Activated CD4-positive, CD25-positive, alpha-beta regulatory T cell treated with anti-CD3 and anti-CD28 coated beads, Interleukin-2, amount 50 U/mL, for 16 hours (primary cell): ENCODE measurements around the gene SLC1A2.

Experiments used
- DNase-seq: peaks from one replicate; pipeline ENCODE4 v3.0.0-alpha.2; 2020; ENCODE audit warnings: low read depth, low spot score

The SLC1A2 gene

DNA sequence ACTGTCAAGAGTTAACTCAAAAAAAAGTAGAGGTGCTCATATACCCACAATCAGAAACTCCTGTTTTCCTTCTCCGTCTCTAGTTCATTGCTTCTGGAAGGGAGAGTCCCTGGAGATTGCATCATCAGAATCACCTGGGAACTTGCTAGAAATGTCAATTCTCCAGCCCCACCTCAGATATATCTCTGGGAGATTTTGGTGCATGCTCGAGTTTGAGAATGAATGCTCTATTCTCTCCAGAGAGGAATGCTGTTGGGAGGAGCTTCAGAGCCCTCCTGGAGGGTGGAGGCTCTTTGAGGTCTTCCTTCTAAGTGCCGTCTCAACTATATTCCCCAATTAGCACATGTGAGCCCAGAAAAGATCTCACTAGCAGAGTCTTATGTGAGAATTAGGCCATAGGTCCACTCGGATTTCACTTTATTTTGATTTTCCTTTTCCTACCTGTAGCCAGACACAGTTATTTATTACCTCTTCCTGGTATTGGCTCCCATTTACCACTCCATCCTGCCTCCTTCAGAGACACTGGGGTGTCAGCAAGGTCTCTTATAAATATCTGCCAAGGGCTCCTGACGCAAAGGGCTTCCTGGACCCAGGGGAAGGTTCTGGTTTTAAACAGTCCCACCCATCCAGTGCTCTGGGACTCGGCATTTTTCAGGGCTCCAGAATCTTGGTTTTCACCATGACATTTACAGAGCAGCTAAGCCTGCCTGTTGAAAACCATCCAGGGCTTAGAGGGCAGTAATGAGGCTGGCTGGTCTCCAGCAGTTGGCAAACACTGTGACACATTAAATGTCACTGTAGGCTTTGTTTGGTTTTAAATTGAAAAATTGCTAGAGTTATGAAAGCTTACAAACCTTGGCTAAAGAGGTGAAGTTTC is 144.2 kb downstream of the SLC1A2 start:
- no peak for DNase-seq

DNA sequence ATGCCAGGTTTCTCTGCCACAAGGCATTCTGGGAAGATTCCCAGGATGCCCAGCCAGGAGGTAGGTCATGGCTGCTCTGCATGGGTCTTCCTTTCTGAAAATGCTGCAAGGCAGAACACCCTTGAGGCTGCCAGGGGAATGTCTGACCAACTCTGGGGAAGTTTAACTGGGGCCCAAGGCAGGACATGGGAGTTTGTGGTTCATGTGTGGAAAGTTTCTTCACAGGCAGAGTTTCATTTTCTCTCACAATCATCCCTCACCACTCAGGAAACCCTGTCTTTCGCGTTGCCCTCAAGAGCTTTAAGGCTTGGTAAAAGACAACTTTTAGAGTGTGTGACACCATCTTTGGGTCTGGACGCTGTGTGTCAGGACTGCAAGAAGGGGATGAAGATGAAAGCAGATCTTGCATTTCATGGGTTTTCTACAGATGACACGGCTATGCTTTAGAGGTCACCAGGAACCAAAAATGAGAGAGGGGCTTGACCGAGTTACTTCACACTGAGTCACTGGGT is 146.9 kb downstream of the SLC1A2 start:
- peak; percentile 8 for DNase-seq

DNA sequence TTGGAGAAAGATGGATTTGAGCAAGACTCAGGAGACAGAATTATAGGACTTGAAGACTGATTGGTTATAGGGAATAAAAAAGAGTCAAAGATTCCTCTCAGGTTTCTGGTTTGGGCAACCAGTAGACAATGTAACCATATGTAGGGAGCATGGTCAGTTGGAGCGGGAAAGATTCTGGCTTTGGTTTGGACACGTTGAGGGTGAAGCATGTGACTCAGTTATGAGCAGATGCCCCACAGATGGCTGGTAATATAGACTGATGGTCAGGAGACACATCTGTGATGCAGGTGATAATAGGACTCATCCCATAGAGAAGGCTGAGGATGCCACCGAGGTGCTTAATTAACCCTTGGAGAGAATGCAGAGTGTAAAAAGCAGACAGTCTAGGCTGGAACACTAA is 148.3 kb downstream of the SLC1A2 start:
- no peak for DNase-seq

GRCh38 chr11:35270342-35270741 is 149.0 kb downstream of the SLC1A2 start:
- no peak for DNase-seq

DNA sequence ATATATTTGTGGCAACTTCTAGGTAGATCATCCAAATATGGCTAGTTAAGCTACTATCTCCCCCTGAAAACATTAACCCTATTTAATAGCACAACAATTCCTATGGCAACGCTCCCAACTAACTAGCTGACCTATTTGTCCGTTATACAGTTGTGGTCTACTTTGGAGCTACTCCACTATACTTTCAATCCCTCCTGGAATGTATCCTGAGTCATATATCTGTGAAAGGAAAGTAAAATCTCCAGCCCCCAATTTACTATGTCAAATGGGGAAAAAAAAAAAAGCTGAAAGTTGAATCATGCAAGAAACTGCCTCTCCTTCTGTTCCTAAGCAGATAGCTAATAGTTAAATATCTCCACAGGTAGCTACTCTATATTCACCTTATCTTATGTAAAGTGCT is 151.9 kb downstream of the SLC1A2 start:
- no peak for DNase-seq

- DNase-seq = no peak
These were observed 153.5 kb downstream of the SLC1A2 start for GRCh38 chr11:35265755-35266454.

DNA sequence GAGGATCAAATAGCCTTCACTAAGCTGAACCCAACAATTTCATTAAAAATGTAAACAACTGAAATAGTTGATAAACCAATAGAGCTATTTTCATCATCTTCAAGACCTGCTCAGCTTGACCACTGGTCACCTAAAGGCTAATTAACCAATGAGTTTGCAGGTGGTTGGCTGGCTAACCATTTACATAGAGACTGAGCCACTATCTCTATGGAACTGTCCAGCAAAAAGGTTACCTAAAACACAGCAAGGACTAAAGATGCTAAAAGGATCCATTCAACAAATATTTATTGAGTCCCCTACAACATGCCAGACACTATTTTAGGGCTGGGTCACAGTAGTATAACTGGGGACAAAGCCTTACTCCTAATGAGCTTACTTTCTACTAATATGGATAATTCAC is 156.6 kb downstream of the SLC1A2 start:
- no peak for DNase-seq

DNA sequence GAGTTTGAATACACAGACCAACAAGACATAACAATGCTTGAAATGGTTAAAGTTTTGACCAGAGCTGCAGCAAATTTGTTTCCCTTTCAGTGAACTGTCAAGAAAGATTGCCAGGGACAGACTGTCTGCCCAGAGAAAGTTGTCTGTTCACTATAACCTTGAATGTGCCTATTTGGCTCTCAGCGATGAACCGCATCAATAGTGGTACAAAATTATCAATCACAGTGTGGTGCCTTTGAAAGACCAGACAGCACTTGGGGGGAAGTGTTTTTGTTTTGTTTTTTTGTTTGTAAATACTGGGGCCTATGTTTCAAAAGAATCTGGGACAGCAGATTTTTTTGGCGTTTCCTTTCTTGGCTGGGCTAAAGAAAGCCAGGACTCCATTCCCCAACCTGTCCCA is 157.3 kb downstream of the SLC1A2 start:
- DNase-seq = no peak

- DNase-seq = no peak
These were observed 158.2 kb downstream of the SLC1A2 start for GRCh38 chr11:35261197-35261596.

- DNase-seq = no peak
These were observed 158.9 kb downstream of the SLC1A2 start for GRCh38 chr11:35260342-35260985.

DNA sequence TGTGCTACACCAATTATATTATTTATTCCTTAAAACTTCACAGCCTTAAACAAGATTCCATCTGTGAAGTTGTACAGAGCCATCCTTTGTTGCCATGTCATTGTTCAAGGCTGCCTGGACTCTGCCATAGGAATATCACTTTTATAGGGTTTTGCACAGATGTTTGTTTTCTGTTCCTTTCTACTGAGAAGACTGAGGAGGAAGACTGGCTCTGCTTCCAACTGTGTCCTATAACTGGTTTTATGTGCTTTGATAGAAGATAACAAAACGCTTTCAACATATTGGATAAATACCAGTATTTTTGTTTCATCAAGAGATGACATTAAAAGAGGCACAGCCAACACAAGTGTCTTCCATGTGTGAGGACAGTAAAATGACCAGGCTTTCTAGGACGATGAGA is 159.8 kb downstream of the SLC1A2 start:
- DNase-seq = no peak

- DNase-seq = no peak
These were observed 162.1 kb downstream of the SLC1A2 start for GRCh38 chr11:35257281-35257680.

DNA sequence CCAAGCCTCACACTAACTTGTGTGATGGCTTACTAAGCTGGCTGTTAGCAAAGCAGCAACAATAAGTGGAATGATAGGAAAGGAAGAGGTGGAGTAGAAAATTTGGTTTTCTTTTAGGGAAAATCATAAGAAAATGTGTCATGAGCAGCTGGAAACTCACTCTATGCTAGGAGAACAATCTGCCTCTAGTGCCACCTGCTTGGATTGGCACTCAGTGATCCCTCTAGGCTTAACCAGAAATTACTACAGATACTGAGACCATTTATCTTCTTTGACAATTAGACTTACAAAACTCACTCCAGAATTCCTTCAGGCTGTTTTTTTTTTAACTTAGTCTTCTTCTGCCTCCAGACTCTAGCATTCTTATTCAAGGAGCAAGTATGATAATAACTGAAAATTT is 163.1 kb downstream of the SLC1A2 start:
- no peak for DNase-seq

GRCh38 chr11:35255514-35255913 is 163.8 kb downstream of the SLC1A2 start:
- no peak for DNase-seq

DNA sequence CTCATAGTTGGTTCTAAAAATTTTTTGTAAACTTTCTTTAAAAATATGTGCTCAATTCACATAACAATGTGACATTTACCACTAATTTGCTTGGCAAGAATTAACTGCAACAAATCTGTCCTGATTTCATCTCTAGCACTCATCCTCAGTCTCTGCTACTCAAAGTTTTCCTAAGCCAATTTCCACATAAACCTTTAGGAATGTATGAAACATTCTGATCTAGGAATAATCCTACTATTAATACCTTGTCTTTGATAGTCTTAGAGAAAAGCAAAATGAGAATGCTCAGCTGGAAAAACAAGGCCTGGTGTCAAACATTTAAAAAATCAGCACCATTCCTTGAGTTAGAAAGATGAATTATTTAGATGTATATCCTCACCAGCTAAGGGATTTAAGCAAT is 166.1 kb downstream of the SLC1A2 start:
- DNase-seq = no peak

GRCh38 chr11:35250621-35251020 is 168.7 kb downstream of the SLC1A2 start:
- DNase-seq = no peak

GRCh38 chr11:35250192-35250591 is 169.2 kb downstream of the SLC1A2 start:
- no peak for DNase-seq

GRCh38 chr11:35248558-35249323 is 170.6 kb downstream of the SLC1A2 start:
- no peak for DNase-seq

DNA sequence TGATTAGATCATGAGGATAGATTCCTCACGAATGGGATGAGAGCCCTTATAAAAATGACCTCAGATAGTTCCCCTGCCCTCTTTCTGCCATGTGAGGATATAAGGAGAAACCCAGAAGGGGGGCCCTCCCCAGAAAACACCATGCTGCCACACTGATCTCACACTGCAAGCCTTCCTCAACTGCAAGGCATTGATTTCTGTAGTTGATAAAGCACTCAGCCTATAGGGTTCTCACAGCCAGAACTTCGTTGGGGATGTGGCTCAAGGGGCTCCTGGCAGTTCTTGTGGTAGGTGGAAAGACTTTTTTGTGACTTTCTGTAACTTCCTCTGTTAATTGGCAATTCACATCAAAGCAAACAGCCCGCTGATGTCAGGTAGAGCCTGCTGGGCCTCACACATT is 171.5 kb downstream of the SLC1A2 start:
- no peak for DNase-seq

GRCh38 chr11:35247428-35247827 is 171.9 kb downstream of the SLC1A2 start:
- peak; percentile 38 for DNase-seq

- DNase-seq = no peak
These were observed 172.6 kb downstream of the SLC1A2 start for GRCh38 chr11:35246745-35247144.

DNA sequence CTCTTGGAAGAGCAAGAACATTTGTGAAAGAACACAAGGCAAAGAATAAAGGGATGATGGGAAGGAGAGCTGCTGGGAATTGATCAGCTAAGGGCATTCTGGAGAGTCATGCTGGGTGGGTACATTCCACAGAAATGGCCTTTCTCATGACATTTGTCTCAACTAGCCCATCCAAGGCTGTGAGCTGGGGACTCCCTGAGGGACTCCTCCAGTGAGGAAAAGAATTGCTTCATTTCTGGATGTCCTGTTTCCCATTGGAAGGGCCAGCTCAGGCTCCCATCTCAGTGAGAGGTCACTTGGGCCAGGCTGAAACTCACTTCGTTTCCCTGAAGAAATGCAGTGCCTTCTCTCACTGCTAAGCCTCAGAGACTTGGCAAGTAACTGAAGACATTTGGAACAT is 173.6 kb downstream of the SLC1A2 start:
- no peak for DNase-seq
